ENCODE measurements around the gene BCOR. TPM values are rescaled to one million over a fixed set of nuclear protein-coding genes. Genes with fewer than 3 reads are reported as not detected.

The BCOR gene
- total and polyA plus RNA-seq, 9 of the 15 experiments (the other 6 are each of a cell fraction or from before 2014, with no cell fraction given) = 27.5 to 113 (median 37.6) TPM

DNA sequence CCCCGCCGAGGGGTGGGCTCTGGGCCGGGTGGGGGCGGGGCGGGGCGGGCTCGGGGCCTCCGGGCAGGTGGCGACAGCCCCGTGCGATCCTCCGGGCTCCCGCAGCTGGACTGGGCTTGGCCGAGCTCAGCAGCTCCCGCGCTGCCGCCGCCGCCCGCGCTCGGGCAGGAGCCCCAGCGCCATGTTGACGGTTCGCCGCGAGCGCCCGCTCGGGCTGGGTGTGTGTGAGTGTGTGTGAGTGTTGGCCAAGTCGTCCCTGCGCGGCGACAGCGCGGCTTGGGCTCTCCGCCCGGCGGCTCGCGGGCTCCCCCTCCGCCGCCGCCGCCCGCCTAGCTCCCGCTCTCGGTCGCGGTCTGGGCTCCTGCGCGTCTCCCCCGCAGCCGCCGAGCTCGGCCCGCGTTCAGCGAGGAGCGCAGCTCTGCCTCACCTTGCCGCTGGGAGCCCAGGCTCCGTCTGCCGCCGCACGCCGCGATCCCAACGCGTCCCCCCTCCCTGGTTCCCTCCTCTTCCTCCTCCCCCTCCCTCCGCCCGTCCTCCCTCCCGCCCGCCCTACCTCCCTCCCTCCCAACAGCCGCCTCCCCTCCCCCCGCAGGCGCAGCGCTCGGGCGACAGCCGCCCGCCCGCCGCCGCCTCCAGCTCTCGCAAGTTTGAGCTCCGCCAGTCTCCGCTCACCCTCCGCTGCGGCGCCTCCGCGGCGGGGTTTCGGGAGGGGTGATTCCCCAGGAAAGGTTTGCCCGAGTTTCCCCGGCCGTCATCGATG lies at the start of gene BCOR (continued):
- TF ChIP-seq RAD21 (CRISPR knock-in tag; conservative IDR thresholded peaks at IDR 0.05 in 1 of 2, IDR thresholded peaks at IDR 0.05 in 1 of 2) (no peak; a peak in 1 of 4 replicates), NONO (IDR thresholded peaks at IDR 0.05; ENCODE audit: low read depth in 2 of 2, low read length in 1 of 2) (peak; percentile 46 to 90; a peak in 2 of 4 replicates), NR0B1 (IDR thresholded peaks at IDR 0.05; ENCODE audit: partially characterized antibody) (no peak), MAFF (IDR thresholded peaks at IDR 0.05; ENCODE audit: low read length) (no peak), GATAD2A (IDR thresholded peaks at IDR 0.05) (no peak), HNRNPL (IDR thresholded peaks at IDR 0.05; ENCODE audit: low read depth, low read length) (peak; percentile 71; the same call in 1 of the 2 replicates), HLTF (IDR thresholded peaks at IDR 0.05) (no peak), FOXA3 (CRISPR knock-in tag; conservative IDR thresholded peaks at IDR 0.05 in 1 of 2, IDR thresholded peaks at IDR 0.05 in 1 of 2) (no peak), ZEB2 (IDR thresholded peaks at IDR 0.05) (no peak), HDAC1 (IDR thresholded peaks at IDR 0.05) (no peak), RBM25 (IDR thresholded peaks at IDR 0.05; ENCODE audit: low read depth, low read length, severe bottlenecking) (no peak), DPF2 (IDR thresholded peaks at IDR 0.05) (no peak), RBM14 (IDR thresholded peaks at IDR 0.05; ENCODE audit: borderline replicate concordance, insufficient read depth, low read depth, low read length) (no peak), ZNF408 (CRISPR knock-in tag; IDR thresholded peaks at IDR 0.05; ENCODE audit: low read depth) (no peak), JUNB (CRISPR knock-in tag; conservative IDR thresholded peaks at IDR 0.05) (no peak), ZNF780A (CRISPR knock-in tag; IDR thresholded peaks at IDR 0.05) (no peak)
- TF ChIP-seq, protein P1, sequence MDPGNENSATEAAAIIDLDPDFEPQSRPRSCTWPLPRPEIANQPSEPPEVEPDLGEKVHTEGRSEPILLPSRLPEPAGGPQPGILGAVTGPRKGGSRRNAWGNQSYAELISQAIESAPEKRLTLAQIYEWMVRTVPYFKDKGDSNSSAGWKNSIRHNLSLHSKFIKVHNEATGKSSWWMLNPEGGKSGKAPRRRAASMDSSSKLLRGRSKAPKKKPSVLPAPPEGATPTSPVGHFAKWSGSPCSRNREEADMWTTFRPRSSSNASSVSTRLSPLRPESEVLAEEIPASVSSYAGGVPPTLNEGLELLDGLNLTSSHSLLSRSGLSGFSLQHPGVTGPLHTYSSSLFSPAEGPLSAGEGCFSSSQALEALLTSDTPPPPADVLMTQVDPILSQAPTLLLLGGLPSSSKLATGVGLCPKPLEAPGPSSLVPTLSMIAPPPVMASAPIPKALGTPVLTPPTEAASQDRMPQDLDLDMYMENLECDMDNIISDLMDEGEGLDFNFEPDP (CRISPR knock-in tag; IDR thresholded peaks at IDR 0.05) = no peak
- TF ChIP-seq, protein P2, sequence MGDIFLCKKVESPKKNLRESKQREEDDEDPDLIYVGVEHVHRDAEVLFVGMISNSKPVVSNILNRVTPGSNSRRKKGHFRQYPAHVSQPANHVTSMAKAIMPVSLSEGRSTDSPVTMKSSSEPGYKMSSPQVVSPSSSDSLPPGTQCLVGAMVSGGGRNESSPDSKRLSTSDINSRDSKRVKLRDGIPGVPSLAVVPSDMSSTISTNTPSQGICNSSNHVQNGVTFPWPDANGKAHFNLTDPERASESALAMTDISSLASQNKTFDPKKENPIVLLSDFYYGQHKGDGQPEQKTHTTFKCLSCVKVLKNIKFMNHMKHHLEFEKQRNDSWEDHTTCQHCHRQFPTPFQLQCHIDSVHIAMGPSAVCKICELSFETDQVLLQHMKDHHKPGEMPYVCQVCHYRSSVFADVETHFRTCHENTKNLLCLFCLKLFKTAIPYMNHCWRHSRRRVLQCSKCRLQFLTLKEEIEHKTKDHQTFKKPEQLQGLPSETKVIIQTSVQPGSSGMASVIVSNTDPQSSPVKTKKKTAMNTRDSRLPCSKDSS (IDR thresholded peaks at IDR 0.05; ENCODE audit: low read depth, partially characterized antibody) = no peak
- TF ChIP-seq, protein P3, sequence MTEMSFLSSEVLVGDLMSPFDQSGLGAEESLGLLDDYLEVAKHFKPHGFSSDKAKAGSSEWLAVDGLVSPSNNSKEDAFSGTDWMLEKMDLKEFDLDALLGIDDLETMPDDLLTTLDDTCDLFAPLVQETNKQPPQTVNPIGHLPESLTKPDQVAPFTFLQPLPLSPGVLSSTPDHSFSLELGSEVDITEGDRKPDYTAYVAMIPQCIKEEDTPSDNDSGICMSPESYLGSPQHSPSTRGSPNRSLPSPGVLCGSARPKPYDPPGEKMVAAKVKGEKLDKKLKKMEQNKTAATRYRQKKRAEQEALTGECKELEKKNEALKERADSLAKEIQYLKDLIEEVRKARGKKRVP (CRISPR knock-in tag; IDR thresholded peaks at IDR 0.05) = no peak
- TF ChIP-seq, protein P4, sequence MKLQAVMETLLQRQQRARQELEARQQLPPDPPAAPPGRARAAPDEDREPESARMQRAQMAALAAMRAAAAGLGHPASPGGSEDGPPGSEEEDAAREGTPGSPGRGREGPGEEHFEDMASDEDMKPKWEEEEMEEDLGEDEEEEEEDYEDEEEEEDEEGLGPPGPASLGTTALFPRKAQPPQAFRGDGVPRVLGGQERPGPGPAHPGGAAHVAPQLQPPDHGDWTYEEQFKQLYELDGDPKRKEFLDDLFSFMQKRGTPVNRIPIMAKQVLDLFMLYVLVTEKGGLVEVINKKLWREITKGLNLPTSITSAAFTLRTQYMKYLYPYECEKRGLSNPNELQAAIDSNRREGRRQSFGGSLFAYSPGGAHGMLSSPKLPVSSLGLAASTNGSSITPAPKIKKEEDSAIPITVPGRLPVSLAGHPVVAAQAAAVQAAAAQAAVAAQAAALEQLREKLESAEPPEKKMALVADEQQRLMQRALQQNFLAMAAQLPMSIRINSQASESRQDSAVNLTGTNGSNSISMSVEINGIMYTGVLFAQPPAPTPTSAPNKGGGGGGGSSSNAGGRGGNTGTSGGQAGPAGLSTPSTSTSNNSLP (IDR thresholded peaks at IDR 0.05; ENCODE audit: borderline replicate concordance, low read depth, low read length) = no peak
- TF ChIP-seq, protein P5, sequence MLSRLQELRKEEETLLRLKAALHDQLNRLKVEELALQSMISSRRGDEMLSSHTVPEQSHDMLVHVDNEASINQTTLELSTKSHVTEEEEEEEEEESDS (CRISPR knock-in tag; IDR thresholded peaks at IDR 0.05) = no peak
